Ectodermal cell (in vitro differentiated cells): Measurements from ENCODE around the gene ASIC4.
A peak's percentile ranks its signal among the peaks of the same experiment; 100 is the strongest.

Experiments
- H3K27ac ChIP-seq: 2 replicates; pipeline ENCODE4 v1.7.0; 2013; ENCODE audit warnings: mild to moderate bottlenecking, low read depth, low read length; ENCODE audit not compliant: insufficient read depth, poor library complexity, severe bottlenecking
- H3K27me3 ChIP-seq: 2 replicates; pipeline ENCODE4 v1.7.0; 2013; ENCODE audit warnings: mild to moderate bottlenecking, low read length; ENCODE audit not compliant: insufficient read depth, control insufficient read depth, poor library complexity, severe bottlenecking
- H3K36me3 ChIP-seq: one replicate; pipeline ENCODE4 v1.7.0; 2013; ENCODE audit warnings: low read length; ENCODE audit not compliant: control insufficient read depth, insufficient read depth
- H3K4me1 ChIP-seq: one replicate; pipeline ENCODE4 v1.7.0; 2013; ENCODE audit warnings: low read length; ENCODE audit not compliant: control insufficient read depth, insufficient read depth
- H3K4me3 ChIP-seq: 2 replicates; pipeline ENCODE4 v1.7.0; 2013; ENCODE audit warnings: low read depth, low read length, control low read depth; ENCODE audit not compliant: insufficient read depth
- H3K9me3 ChIP-seq: 2 replicates; pipeline ENCODE4 v1.7.0; 2013; ENCODE audit warnings: mild to moderate bottlenecking, low read length, moderate library complexity; ENCODE audit not compliant: control insufficient read depth
- WGBS, 2 experiments: methylation state at CpG; one replicate each; pipeline ENCODE4 v1.1.7; 2013; ENCODE audit warnings: missing lambda C conversion rate in 2 of 2; 5-methylcytosine and 5-hydroxymethylcytosine counted together

ASIC4 gene

GRCh38 chr2:219543596-219544358, 29.5 kb downstream of the ASIC4 start, which contains the start of the genes CHPF and TMEM198:
CHPF (minus strand) TSS chr2:219543809; CDS start chr2:219543538, 271 bp downstream.
TMEM198 (plus strand) TSS chr2:219544028; CDS start chr2:219544728, 700 bp downstream.
- Histone ChIP-seq H3K4me3 (peak within 1 kb of the TSS; percentile 80), H3K36me3 (no peaks in the 10 kb centered on the region), H3K27ac (peak within 1 kb of the TSS; percentile 36), H3K27me3 (peaks cover 34% of the 10 kb centered on the region), H3K9me3 (no peaks in the 10 kb centered on the region), H3K4me1 (peaks cover 16% of the 10 kb centered on the region)
- 0 to 1% methylated on average over 75 of the region's 75 CpGs for WGBS, 2 experiments

GRCh38 chr2:219544567-219544966, 30.3 kb downstream of the ASIC4 start:
- Histone ChIP-seq H3K36me3 (no peaks in the 10 kb centered on the region), H3K27ac (no peak overlapping the region), H3K4me3 (peak overlapping the region; percentile 80), H3K27me3 (peaks cover 34% of the 10 kb centered on the region), H3K9me3 (no peaks in the 10 kb centered on the region), H3K4me1 (peaks cover 12% of the 10 kb centered on the region)
- WGBS, 2 experiments: 63 to 64% methylated on average over 9 of the region's 9 CpGs

GRCh38 chr2:219545295-219545942, 31.1 kb downstream of the ASIC4 start:
- Histone ChIP-seq H3K27me3 (peaks cover 37% of the 10 kb centered on the region), H3K4me1 (peaks cover 12% of the 10 kb centered on the region), H3K4me3 (no peak overlapping the region), H3K27ac (no peak overlapping the region), H3K36me3 (no peaks in the 10 kb centered on the region), H3K9me3 (no peaks in the 10 kb centered on the region)
- 90 to 92% methylated on average over 3 of the region's 3 CpGs for WGBS, 2 experiments

GRCh38 chr2:219545943-219546352, 31.7 kb downstream of the ASIC4 start:
- Histone ChIP-seq H3K4me3 (no peak overlapping the region), H3K36me3 (no peaks in the 10 kb centered on the region), H3K27ac (no peak overlapping the region), H3K9me3 (no peaks in the 10 kb centered on the region), H3K4me1 (peaks cover 14% of the 10 kb centered on the region), H3K27me3 (peaks cover 43% of the 10 kb centered on the region)
- WGBS, 2 experiments: 74 to 75% methylated on average over 4 of the region's 4 CpGs

- no peaks in the 10 kb centered on the region for H3K9me3 ChIP-seq
- peaks cover 23% of the 10 kb centered on the region for H3K4me1 ChIP-seq
- peaks cover 48% of the 10 kb centered on the region for H3K27me3 ChIP-seq
- no peak overlapping the region for H3K27ac ChIP-seq
- H3K4me3 ChIP-seq: no peak overlapping the region
- 94 to 95% methylated on average over 26 of the region's 26 CpGs for WGBS, 2 experiments
- H3K36me3 ChIP-seq: no peaks in the 10 kb centered on the region
These were observed 33.3 kb downstream of the ASIC4 start for GRCh38 chr2:219547621-219548020.

- Histone ChIP-seq H3K27ac (no peak overlapping the region), H3K4me1 (peaks cover 20% of the 10 kb centered on the region), H3K4me3 (no peak overlapping the region), H3K36me3 (no peaks in the 10 kb centered on the region), H3K9me3 (no peaks in the 10 kb centered on the region), H3K27me3 (peaks cover 53% of the 10 kb centered on the region)
- 94% methylated on average over 18 of the region's 18 CpGs for WGBS, 2 experiments
These were observed 34.7 kb downstream of the ASIC4 start for GRCh38 chr2:219548990-219549389.

- H3K27me3 ChIP-seq: peaks cover 50% of the 10 kb centered on the region
- no peak overlapping the region for H3K27ac ChIP-seq
- no peak overlapping the region for H3K4me3 ChIP-seq
- peaks cover 14% of the 10 kb centered on the region for H3K4me1 ChIP-seq
- WGBS, 2 experiments: 94 to 95% methylated on average over 9 of the region's 9 CpGs
- no peaks in the 10 kb centered on the region for H3K36me3 ChIP-seq
- no peaks in the 10 kb centered on the region for H3K9me3 ChIP-seq
These were observed 35.3 kb downstream of the ASIC4 start for GRCh38 chr2:219549619-219550018.

GRCh38 chr2:219551441-219552381, 37.4 kb downstream of the ASIC4 start:
- peaks cover 39% of the 10 kb centered on the region for H3K27me3 ChIP-seq
- H3K27ac ChIP-seq: no peak overlapping the region
- H3K9me3 ChIP-seq: no peaks in the 10 kb centered on the region
- peaks cover 14% of the 10 kb centered on the region for H3K4me1 ChIP-seq
- peak overlapping the region; percentile 73 for H3K4me3 ChIP-seq
- WGBS, 2 experiments: 2% methylated on average over 54 of the region's 54 CpGs
- H3K36me3 ChIP-seq: no peaks in the 10 kb centered on the region

- H3K4me1 ChIP-seq: peaks cover 14% of the 10 kb centered on the region
- no peaks in the 10 kb centered on the region for H3K9me3 ChIP-seq
- H3K27me3 ChIP-seq: peaks cover 39% of the 10 kb centered on the region
- 1 to 2% methylated on average over 99 of the region's 99 CpGs for WGBS, 2 experiments
- H3K36me3 ChIP-seq: no peaks in the 10 kb centered on the region
- no peak overlapping the region for H3K27ac ChIP-seq
- H3K4me3 ChIP-seq: peak overlapping the region; percentile 73
These were observed 38.3 kb downstream of the ASIC4 start for GRCh38 chr2:219552382-219553167.
